GM10266 (cell line): Measurements from ENCODE around the gene CEP131.

Experiments
- DNase-seq: peaks from one replicate; pipeline ENCODE4 v3.0.0; 2012; ENCODE audit errors: extremely low spot score
- CTCF ChIP-seq: IDR thresholded peaks from 2 replicates; pipeline ENCODE4 v1.5.1; 2012; ENCODE audit warnings: mild to moderate bottlenecking, low read depth; ENCODE audit not compliant: control insufficient read depth, insufficient read depth; ENCODE audit errors: missing control alignments

Gene CEP131

GRCh38 chr17:81247339-81247990 is 24.7 kb upstream of the CEP131 start:
- TF ChIP-seq CTCF = no peak
- no peak for DNase-seq

- DNase-seq = no peak
- TF ChIP-seq CTCF = no peak
Measured at GRCh38 chr17:81246679-81247338, 24.0 kb upstream of the CEP131 start.

GRCh38 chr17:81246343-81246670 is 23.5 kb upstream of the CEP131 start:
- no peak for TF ChIP-seq CTCF

GRCh38 chr17:81245665-81246342 is 23.0 kb upstream of the CEP131 start:
- TF ChIP-seq CTCF = no peak
- no peak for DNase-seq

More at GRCh38 chr17:81246343-81246670, 23.5 kb upstream of the CEP131 start:
- no peak for DNase-seq

GRCh38 chr17:81245024-81245664 is 22.4 kb upstream of the CEP131 start:
- DNase-seq = peak; percentile 61
- no peak for TF ChIP-seq CTCF

- DNase-seq = no peak
- no peak for TF ChIP-seq CTCF
Measured at GRCh38 chr17:81244358-81245023, 21.7 kb upstream of the CEP131 start.
